Suprapubic skin (tissue), 4 donors: ENCODE data around the gene TNFRSF14. TPM values are rescaled to one million over a fixed set of nuclear protein-coding genes. Genes with fewer than 3 reads are reported as not detected.
"Not testable (repeated sequence)": the region's sequence is repeated elsewhere in the genome, so short reads cannot be mapped to it uniquely, and the experiment has no call there.

Source experiments
- DNase-seq, 2 donors: peaks; one replicate each; pipeline ENCODE4 v3.0.0-alpha.2; 2019; ENCODE audit warnings: low spot score in 2 of 2
- H3K27ac ChIP-seq: fragments of 200-600 bp; sonication (generic); one replicate; pipeline ENCODE4 v1.5.1; 2019
- H3K27me3 ChIP-seq: fragments of 200-600 bp; sonication (generic); one replicate; pipeline ENCODE4 v1.5.1; 2019
- H3K36me3 ChIP-seq: fragments of 200-600 bp; sonication (generic); one replicate; pipeline ENCODE4 v1.5.1; 2019
- H3K4me1 ChIP-seq: fragments of 200-600 bp; sonication (generic); one replicate; pipeline ENCODE4 v1.5.1; 2019
- H3K4me3 ChIP-seq: fragments of 200-600 bp; sonication (generic); one replicate; pipeline ENCODE4 v1.5.1; 2019; ENCODE audit warnings: mild to moderate bottlenecking
- H3K9me3 ChIP-seq: fragments of 200-600 bp; sonication (generic); one replicate; pipeline ENCODE4 v1.5.1; 2019
- CTCF ChIP-seq, 2 donors: fragments of 200-600 bp in 1 of 2; fragments of 450-650 bp in 1 of 2; sonication (generic) in 1 of 2; IDR thresholded peaks; one replicate each; pipeline ENCODE4 v1.5.1; 2016 to 2019; ENCODE audit warnings: antibody characterized with exemption in 2 of 2, mild to moderate bottlenecking in 1 of 2, moderate library complexity in 1 of 2
- EP300 ChIP-seq: sonication (generic); formaldehyde crosslinking; IDR thresholded peaks from one replicate; pipeline ENCODE4 v1.6.1; 2017; ENCODE audit warnings: antibody characterized with exemption
- POLR2A ChIP-seq, 2 donors: fragments of 450-650 bp; IDR thresholded peaks; one replicate each; pipeline ENCODE4 v1.6.1; 2017; ENCODE audit warnings: antibody characterized with exemption in 2 of 2, mild to moderate bottlenecking in 2 of 2, moderate library complexity in 2 of 2
- POLR2AphosphoS5 ChIP-seq, 3 donors: sonication (generic); formaldehyde crosslinking; IDR thresholded peaks; one replicate each; pipeline ENCODE4 v1.6.1; 2017; ENCODE audit warnings: antibody characterized with exemption in 3 of 3
- WGBS: methylation state at CpG from one replicate; pipeline ENCODE4 v1.1.5; 2018; 5-methylcytosine and 5-hydroxymethylcytosine counted together
- total RNA-seq, 4 donors: library from RNA; depleted of rRNA; stranded (reverse); fragments of >200 nt; gene quantifications; one replicate each; pipeline ENCODE4 v1.1.0, GENCODE V29; 2016

The TNFRSF14 gene
- total RNA-seq, 4 donors from 2014 or later, result 33.3 to 111 (median 60.9) TPM

- H3K4me3 ChIP-seq, result peak overlapping the region; percentile 64
- H3K4me1 ChIP-seq, result peaks cover 68% of the 10 kb centered on the region
- no peaks in the 10 kb centered on the region for H3K9me3 ChIP-seq
- WGBS, result 6% methylated on average over 6 of the region's 27 CpGs
- H3K27ac ChIP-seq, result peak overlapping the region; percentile 95
- TF ChIP-seq POLR2AphosphoS5 (IDR thresholded peaks at IDR 0.05) (no peak), CTCF (IDR thresholded peaks at IDR 0.05) (no peak), POLR2A (IDR thresholded peaks at IDR 0.05) (no peak), EP300 (no peak)
- no peaks in the 10 kb centered on the region for H3K27me3 ChIP-seq
- no peak for DNase-seq
- no peaks in the 10 kb centered on the region for H3K36me3 ChIP-seq
These were observed 8.7 kb upstream of the TNFRSF14 start for GRCh38 chr1:2547210-2548067.

DNA sequence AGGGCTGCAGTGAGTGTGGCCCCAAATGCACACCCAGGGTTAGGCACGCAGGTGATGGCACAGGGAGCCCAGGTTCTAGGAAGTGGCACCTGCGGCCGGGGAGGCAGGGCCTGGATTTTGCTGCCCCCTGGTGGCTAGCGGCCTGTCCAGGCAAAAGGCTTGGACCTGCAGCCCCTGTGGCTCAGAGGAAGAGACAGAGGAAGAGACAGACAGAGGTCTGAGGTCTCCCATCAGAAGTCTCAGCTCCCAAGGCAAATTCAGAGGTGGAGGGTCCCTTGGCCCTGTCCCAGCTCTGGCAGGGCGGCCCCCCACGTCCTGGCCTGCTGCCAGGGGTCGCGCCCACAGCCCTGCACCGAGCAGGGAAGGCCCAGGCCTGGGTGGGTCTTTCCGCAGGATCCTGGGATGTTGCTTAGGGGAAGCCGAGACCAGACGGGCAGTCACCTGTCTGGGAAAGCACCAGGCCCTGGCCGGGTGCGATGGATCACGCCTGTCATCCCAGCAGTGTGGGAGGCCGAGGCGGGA, 8.0 kb upstream of the TNFRSF14 start:
- TF ChIP-seq POLR2A (IDR thresholded peaks at IDR 0.05), result peak in 1 of 2 donors; percentile 14
- peak; percentile 84 to 93 for TF ChIP-seq CTCF (IDR thresholded peaks at IDR 0.05)
- TF ChIP-seq EP300, result no peak
- whole genome bisulfite sequencing, result 0% methylated on average over 3 of the region's 17 CpGs
- no peaks in the 10 kb centered on the region for H3K9me3 ChIP-seq
- peaks cover 68% of the 10 kb centered on the region for H3K4me1 ChIP-seq
- H3K27ac ChIP-seq, result peak overlapping the region; percentile 95
- no peaks in the 10 kb centered on the region for H3K27me3 ChIP-seq
- no peaks in the 10 kb centered on the region for H3K36me3 ChIP-seq
- H3K4me3 ChIP-seq, result peak overlapping the region; percentile 64
- peak; percentile 89 to 92 for DNase-seq

GRCh38 chr1:2549367-2550029, 6.7 kb upstream of the TNFRSF14 start:
- peak overlapping the region; percentile 64 for H3K4me3 ChIP-seq
- peaks cover 60% of the 10 kb centered on the region for H3K4me1 ChIP-seq
- WGBS, result 86% methylated on average over 9 of the region's 28 CpGs

DNA sequence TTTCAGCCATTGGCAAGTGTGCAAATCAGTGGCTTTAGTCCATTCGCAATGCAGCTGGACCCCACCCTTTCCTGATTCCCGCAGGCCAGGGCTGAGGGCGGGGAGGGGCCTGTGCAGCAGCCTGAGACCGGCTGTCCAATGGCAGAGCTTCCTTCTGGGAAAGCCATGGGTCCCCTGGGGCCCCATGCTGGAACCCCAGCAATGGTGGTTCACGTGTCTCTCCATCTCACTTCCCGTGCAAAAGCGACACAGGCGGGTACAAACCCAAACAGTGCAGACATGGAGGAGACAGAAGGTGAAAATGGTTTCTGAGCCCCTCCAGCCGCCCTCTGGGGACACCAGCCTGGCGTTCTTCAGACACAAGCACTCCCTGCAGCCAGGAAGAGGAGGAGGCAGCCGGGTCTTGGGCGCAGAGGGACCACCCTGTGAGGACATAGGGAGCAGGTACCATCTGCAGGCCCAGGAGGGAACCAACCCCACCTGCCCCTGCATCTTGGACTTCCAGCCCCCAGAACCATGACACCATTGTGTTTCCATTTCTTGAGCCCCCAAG, 5.8 kb upstream of the TNFRSF14 start:
- not testable (repeated sequence) for H3K9me3 ChIP-seq, H3K27me3 ChIP-seq, DNase-seq, H3K36me3 ChIP-seq, H3K4me3 ChIP-seq
- WGBS, result 67% methylated on average over 2 of the region's 12 CpGs
- H3K4me1 ChIP-seq, result peaks cover 59% of the 10 kb centered on the region
- H3K27ac ChIP-seq, result peak overlapping the region; percentile 18

More at GRCh38 chr1:2549367-2550029, 6.7 kb upstream of the TNFRSF14 start:
- not testable (repeated sequence) for H3K36me3 ChIP-seq, H3K27me3 ChIP-seq, DNase-seq, H3K9me3 ChIP-seq
- H3K27ac ChIP-seq, result peak overlapping the region; percentile 95

- 82% methylated on average over 5 of the region's 9 CpGs for WGBS
- not testable (repeated sequence) for DNase-seq, H3K9me3 ChIP-seq, H3K4me3 ChIP-seq, H3K36me3 ChIP-seq, H3K27ac ChIP-seq, H3K27me3 ChIP-seq
- H3K4me1 ChIP-seq, result peaks cover 55% of the 10 kb centered on the region
These were observed 4.6 kb upstream of the TNFRSF14 start for GRCh38 chr1:2551544-2551943.

GRCh38 chr1:2552189-2552588, 4.0 kb upstream of the TNFRSF14 start:
- DNase-seq, result no peak
- Histone ChIP-seq H3K36me3 (no peaks in the 10 kb centered on the region), H3K4me3 (no peak overlapping the region), H3K27me3 (no peaks in the 10 kb centered on the region), H3K9me3 (no peaks in the 10 kb centered on the region), H3K27ac (no peak overlapping the region), H3K4me1 (peaks cover 54% of the 10 kb centered on the region)
- 96% methylated on average over 5 of the region's 26 CpGs for whole genome bisulfite sequencing
- no peak for TF ChIP-seq EP300
- no peak for TF ChIP-seq CTCF (IDR thresholded peaks at IDR 0.05)
- TF ChIP-seq POLR2A (IDR thresholded peaks at IDR 0.05), result no peak
- TF ChIP-seq POLR2AphosphoS5 (IDR thresholded peaks at IDR 0.05), result no peak

DNA sequence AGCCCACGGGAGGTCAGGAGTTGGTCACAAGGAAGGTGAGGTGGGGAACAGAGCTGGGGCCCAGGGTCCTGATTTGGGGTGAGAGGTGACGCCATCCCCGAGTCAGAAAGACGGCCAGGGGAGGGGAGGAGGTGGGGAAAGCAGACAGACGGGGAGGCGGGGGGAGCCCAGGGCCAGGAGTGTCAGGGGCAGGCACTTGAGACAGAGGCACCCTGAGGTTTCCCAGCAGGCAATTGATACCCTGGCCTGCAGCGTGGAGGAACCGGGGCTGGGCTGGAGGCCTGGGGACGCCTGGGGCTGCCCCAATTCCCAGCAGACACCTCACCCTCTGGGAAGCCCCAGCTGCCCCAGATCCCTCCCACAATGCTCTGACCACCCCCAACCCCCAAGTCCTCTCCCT, 3.1 kb upstream of the TNFRSF14 start:
- not testable (repeated sequence) for H3K27ac ChIP-seq, DNase-seq, H3K9me3 ChIP-seq, H3K4me3 ChIP-seq, H3K27me3 ChIP-seq, H3K36me3 ChIP-seq
- 85% methylated on average over 8 of the region's 9 CpGs for WGBS
- H3K4me1 ChIP-seq, result peaks cover 54% of the 10 kb centered on the region
